Lung (tissue), 12 donors: ENCODE data around the gene PTGES. TPM values are rescaled to one million over a fixed set of nuclear protein-coding genes. Genes with fewer than 3 reads are reported as not detected.

Source experiments
- ATAC-seq: fragments of 200-7000 bp; cut with Tn5 transposase; one replicate; pipeline ENCODE4 v1.9.1; 2020; ENCODE audit warnings: moderate number of reproducible peaks; ENCODE audit not compliant: insufficient read depth, low FRiP score
- DNase-seq, 3 donors: peaks; one replicate each; pipeline ENCODE4 v3.0.0-alpha.2; 2013 to 2017
- H3K27ac ChIP-seq, 2 donors: one replicate each; pipeline ENCODE4 v1.5.1; 2013; ENCODE audit warnings: mild to moderate bottlenecking in 2 of 2, moderate library complexity in 2 of 2, control low read depth in 1 of 2, inconsistent platforms in 1 of 2, low read depth in 1 of 2, low read length in 1 of 2
- H3K27me3 ChIP-seq, 3 donors: one replicate each; pipeline ENCODE4 v1.5.1; 2013; ENCODE audit warnings: low read length in 2 of 3; ENCODE audit not compliant: control insufficient read depth in 3 of 3, insufficient read depth in 3 of 3
- H3K36me3 ChIP-seq, 4 donors: one replicate each; pipeline ENCODE4 v1.5.1; 2013; ENCODE audit warnings: low read length in 4 of 4, mild to moderate bottlenecking in 1 of 4, moderate library complexity in 1 of 4; ENCODE audit not compliant: control insufficient read depth in 4 of 4, insufficient read depth in 4 of 4
- H3K4me1 ChIP-seq, 5 donors: one replicate each; pipeline ENCODE4 v1.5.1; 2013; ENCODE audit warnings: low read length in 5 of 5, mild to moderate bottlenecking in 2 of 5, moderate library complexity in 1 of 5; ENCODE audit not compliant: control insufficient read depth in 5 of 5, insufficient read depth in 5 of 5
- H3K4me3 ChIP-seq: one replicate; pipeline ENCODE4 v1.5.1; 2013; ENCODE audit warnings: mild to moderate bottlenecking, control low read depth, moderate library complexity
- H3K9ac ChIP-seq, 2 donors: one replicate each; pipeline ENCODE4 v1.5.1; 2013; ENCODE audit warnings: low read length in 2 of 2, control low read depth in 1 of 2; ENCODE audit not compliant: insufficient read depth in 1 of 2
- H3K9me3 ChIP-seq, 4 donors: one replicate each; pipeline ENCODE4 v1.5.1; 2013; ENCODE audit warnings: low read length in 3 of 4, mild to moderate bottlenecking in 1 of 4, moderate library complexity in 1 of 4; ENCODE audit not compliant: control insufficient read depth in 4 of 4, insufficient read depth in 3 of 4
- CTCF ChIP-seq: IDR thresholded peaks from 2 replicates; pipeline ENCODE4 v1.5.1; 2012; ENCODE audit warnings: mild to moderate bottlenecking; ENCODE audit errors: control extremely low read depth, extremely low read depth
- WGBS, 2 donors: extraction: QIAGEN DNeasy Blood & Tissue Kit; methylation state at CpG; one replicate each; pipeline ENCODE4 v1.1.7; 2013; 5-methylcytosine and 5-hydroxymethylcytosine counted together
- polyA plus RNA-seq, 2 donors: library from polyadenylated mRNA; stranded (reverse); fragments of 200-250 nt; gene quantifications; one replicate each; pipeline ENCODE4 v1.2.1, GENCODE V29; 2013
- total RNA-seq, 2 donors: library from RNA; depleted of rRNA in 1 of 2; stranded (reverse); fragments of >200 nt in 1 of 2; gene quantifications; one replicate each; pipeline ENCODE4 v1.2.1, GENCODE V29; 2014 to 2021
- donor health status: control.
- donor health status: control.
- donor health status: Bipolar disorder and iron deficiency.
- donor health status: healthy.
- donor health status: DM: yes; HTN: yes; CAD: no.

The PTGES gene
- total and polyA plus RNA-seq, 4 donors: 8.0 to 19.8 (median 14.0) TPM

- TF ChIP-seq CTCF: no peak
- Histone ChIP-seq H3K36me3 (no peaks in the 10 kb centered on the region), H3K4me3 (no peak overlapping the region), H3K27ac (no peak overlapping the region), H3K9ac (no peak overlapping the region), H3K4me1 (peaks cover 0 to 11% (median 0%) of the 10 kb centered on the region in 5 donors), H3K9me3 (peaks cover 0 to 2% (median 0%) of the 10 kb centered on the region in 4 donors), H3K27me3 (peaks cover 0 to 19% (median 0%) of the 10 kb centered on the region in 3 donors)
- 77 to 80% methylated on average over 3 of the region's 3 CpGs for WGBS, 2 donors
- ATAC-seq (no peak), DNase-seq (no peak)
Measured at GRCh38 chr9:129695870-129696269, 57.0 kb downstream of the PTGES start.

GRCh38 chr9:129694243-129694646 is 58.6 kb downstream of the PTGES start:
- Histone ChIP-seq H3K27me3 (peaks cover 0 to 13% (median 0%) of the 10 kb centered on the region in 3 donors), H3K9ac (no peak overlapping the region), H3K4me3 (no peak overlapping the region), H3K4me1 (peaks cover 0 to 11% (median 0%) of the 10 kb centered on the region in 5 donors), H3K9me3 (peaks cover 0 to 2% (median 0%) of the 10 kb centered on the region in 4 donors), H3K27ac (no peak overlapping the region), H3K36me3 (no peaks in the 10 kb centered on the region)
- DNase-seq: no peak
- WGBS, 2 donors: 66 to 85% methylated on average over 11 of the region's 11 CpGs
- no peak for ATAC-seq
- TF ChIP-seq CTCF: no peak

- Histone ChIP-seq H3K4me3 (no peak overlapping the region), H3K27ac (no peak overlapping the region), H3K9ac (no peak overlapping the region), H3K36me3 (no peaks in the 10 kb centered on the region), H3K4me1 (peaks cover 0 to 11% (median 0%) of the 10 kb centered on the region in 5 donors), H3K27me3 (peaks cover 0 to 12% (median 0%) of the 10 kb centered on the region in 3 donors), H3K9me3 (peaks cover 0 to 2% (median 0%) of the 10 kb centered on the region in 4 donors)
- ATAC-seq (no peak), DNase-seq (no peak)
- 76 to 80% methylated on average over 8 of the region's 8 CpGs for WGBS, 2 donors
- no peak for TF ChIP-seq CTCF
Measured at GRCh38 chr9:129693741-129694140, 59.1 kb downstream of the PTGES start.

GRCh38 chr9:129692534-129692933 is 60.3 kb downstream of the PTGES start:
- 81 to 87% methylated on average over 5 of the region's 5 CpGs for WGBS, 2 donors
- Histone ChIP-seq H3K9ac (no peak overlapping the region), H3K4me1 (peaks cover 0 to 10% (median 0%) of the 10 kb centered on the region in 5 donors), H3K27ac (no peak overlapping the region), H3K4me3 (no peak overlapping the region), H3K9me3 (peaks cover 0 to 2% (median 0%) of the 10 kb centered on the region in 4 donors), H3K36me3 (no peaks in the 10 kb centered on the region), H3K27me3 (peaks cover 0 to 5% (median 0%) of the 10 kb centered on the region in 3 donors)
- DNase-seq: no peak
- ATAC-seq: no peak
- TF ChIP-seq CTCF: no peak
